Measurements from ENCODE around the gene PPP6R3.

DNA sequence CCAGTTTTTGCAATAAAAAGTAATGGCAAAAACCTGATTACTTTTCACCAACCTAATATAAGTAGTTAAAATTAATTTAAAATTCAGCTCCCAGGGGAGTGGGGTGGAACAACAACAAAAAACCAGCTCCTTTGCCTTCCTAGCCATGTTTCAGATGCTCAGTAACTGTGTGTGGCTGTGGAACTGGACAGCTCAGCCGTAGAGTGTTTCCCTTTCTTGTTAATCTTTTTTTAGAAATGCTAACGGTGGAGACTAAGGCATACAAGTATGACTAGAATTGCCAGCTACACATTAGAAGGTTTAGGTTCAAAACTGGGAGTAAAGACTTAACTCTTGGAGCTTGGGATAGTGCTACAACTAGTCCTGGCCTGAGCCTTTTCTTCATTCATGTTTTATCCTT lies 45.0 kb downstream of the PPP6R3 start:
- no peak for TF ChIP-seq EZH2 (IDR thresholded peaks at IDR 0.05; ENCODE audit: borderline replicate concordance)
- TF ChIP-seq, protein P1, sequence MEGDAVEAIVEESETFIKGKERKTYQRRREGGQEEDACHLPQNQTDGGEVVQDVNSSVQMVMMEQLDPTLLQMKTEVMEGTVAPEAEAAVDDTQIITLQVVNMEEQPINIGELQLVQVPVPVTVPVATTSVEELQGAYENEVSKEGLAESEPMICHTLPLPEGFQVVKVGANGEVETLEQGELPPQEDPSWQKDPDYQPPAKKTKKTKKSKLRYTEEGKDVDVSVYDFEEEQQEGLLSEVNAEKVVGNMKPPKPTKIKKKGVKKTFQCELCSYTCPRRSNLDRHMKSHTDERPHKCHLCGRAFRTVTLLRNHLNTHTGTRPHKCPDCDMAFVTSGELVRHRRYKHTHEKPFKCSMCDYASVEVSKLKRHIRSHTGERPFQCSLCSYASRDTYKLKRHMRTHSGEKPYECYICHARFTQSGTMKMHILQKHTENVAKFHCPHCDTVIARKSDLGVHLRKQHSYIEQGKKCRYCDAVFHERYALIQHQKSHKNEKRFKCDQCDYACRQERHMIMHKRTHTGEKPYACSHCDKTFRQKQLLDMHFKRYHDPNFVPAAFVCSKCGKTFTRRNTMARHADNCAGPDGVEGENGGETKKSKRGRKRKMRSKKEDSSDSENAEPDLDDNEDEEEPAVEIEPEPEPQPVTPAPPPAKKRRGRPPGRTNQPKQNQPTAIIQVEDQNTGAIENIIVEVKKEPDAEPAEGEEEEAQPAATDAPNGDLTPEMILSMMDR (IDR thresholded peaks at IDR 0.05; ENCODE audit: poor library complexity): no peak
